ENCODE measurements around the gene VSTM2A. TPM values are rescaled to one million over a fixed set of nuclear protein-coding genes. Genes with fewer than 3 reads are reported as not detected.

VSTM2A gene
- total and polyA plus RNA-seq, 2 donors from 2014 or later = not detected

DNA sequence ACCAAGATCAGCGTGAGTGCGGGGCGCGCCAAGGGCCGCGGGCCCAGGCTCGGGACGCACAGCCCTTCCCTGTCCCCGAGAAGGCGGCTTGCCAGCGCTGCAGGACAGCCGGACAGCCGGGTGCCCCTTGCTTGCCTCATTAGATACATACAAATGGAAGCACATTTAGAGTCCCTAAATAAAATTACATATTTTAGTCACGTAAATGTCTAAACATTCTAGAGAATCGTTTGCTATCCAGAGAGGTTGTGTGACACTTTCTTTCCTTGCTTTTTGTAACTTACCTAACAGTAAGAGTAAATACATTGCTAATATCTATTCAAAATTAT, 4.8 kb downstream of the VSTM2A start:
- H3K9me3 ChIP-seq (ENCODE audit: control insufficient read depth in 2 of 3, insufficient read depth in 1 of 3, low read length in 3 of 3) = no peaks in the 10 kb centered on the region

DNA sequence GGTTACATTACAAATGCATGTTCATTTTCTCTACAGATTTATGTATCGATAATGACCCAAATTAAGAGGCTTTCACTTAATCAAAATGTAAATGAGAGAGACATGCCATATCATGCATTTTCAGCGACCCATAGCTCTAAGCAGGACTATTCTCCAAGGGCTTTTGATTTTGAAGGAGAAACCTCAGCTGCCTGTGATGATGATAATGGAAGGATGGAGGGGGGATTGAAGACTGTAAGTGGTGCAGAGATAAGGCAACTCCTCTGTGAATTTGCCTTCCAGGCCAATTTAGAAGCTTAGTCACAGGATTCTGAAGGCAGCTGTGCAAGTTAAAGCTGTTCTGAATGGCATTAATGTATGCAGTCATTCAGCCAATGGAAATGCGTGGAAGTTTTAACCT, 8.3 kb downstream of the VSTM2A start:
- no peak overlapping the region for H3K4me3 ChIP-seq (ENCODE audit: low read length in 3 of 3)
- intact Hi-C loops (cut with DNase I) = no loop called here
- TF ChIP-seq, protein P1, sequence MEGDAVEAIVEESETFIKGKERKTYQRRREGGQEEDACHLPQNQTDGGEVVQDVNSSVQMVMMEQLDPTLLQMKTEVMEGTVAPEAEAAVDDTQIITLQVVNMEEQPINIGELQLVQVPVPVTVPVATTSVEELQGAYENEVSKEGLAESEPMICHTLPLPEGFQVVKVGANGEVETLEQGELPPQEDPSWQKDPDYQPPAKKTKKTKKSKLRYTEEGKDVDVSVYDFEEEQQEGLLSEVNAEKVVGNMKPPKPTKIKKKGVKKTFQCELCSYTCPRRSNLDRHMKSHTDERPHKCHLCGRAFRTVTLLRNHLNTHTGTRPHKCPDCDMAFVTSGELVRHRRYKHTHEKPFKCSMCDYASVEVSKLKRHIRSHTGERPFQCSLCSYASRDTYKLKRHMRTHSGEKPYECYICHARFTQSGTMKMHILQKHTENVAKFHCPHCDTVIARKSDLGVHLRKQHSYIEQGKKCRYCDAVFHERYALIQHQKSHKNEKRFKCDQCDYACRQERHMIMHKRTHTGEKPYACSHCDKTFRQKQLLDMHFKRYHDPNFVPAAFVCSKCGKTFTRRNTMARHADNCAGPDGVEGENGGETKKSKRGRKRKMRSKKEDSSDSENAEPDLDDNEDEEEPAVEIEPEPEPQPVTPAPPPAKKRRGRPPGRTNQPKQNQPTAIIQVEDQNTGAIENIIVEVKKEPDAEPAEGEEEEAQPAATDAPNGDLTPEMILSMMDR (IDR thresholded peaks at IDR 0.05; ENCODE audit: borderline replicate concordance, extremely low read depth, insufficient read depth) = no peak
- FAIRE-seq = no peak
- peaks cover 5% of the 10 kb centered on the region for H3K27me3 ChIP-seq (ENCODE audit: control insufficient read depth, insufficient read depth, low read length)
- no peaks in the 10 kb centered on the region for H3K36me3 ChIP-seq (ENCODE audit: control insufficient read depth in 2 of 3, insufficient read depth in 3 of 3, low read length in 3 of 3)
- H3K9me3 ChIP-seq (ENCODE audit: control insufficient read depth in 2 of 3, insufficient read depth in 1 of 3, low read length in 3 of 3) = no peaks in the 10 kb centered on the region
- no peak for DNase-seq
- no peak overlapping the region for H3K27ac ChIP-seq (ENCODE audit: low read depth in 2 of 2, low read length in 2 of 2)
- no peak overlapping the region for H3K9ac ChIP-seq (ENCODE audit: low read length in 3 of 3)
- no peaks in the 10 kb centered on the region for H3K4me1 ChIP-seq (ENCODE audit: control insufficient read depth in 2 of 3, insufficient read depth in 2 of 3, low read depth in 1 of 3, low read length in 3 of 3)

More for the DNA sequence above, 4.8 kb downstream of the VSTM2A start:
- TF ChIP-seq, protein P1 (IDR thresholded peaks at IDR 0.05; ENCODE audit: borderline replicate concordance, extremely low read depth, insufficient read depth) = no peak
- Histone ChIP-seq H3K27ac (ENCODE audit: low read depth in 2 of 2, low read length in 2 of 2) (no peak overlapping the region), H3K9ac (ENCODE audit: low read length in 3 of 3) (no peak overlapping the region), H3K27me3 (ENCODE audit: control insufficient read depth, insufficient read depth, low read length) (peaks cover 11% of the 10 kb centered on the region), H3K36me3 (ENCODE audit: control insufficient read depth in 2 of 3, insufficient read depth in 3 of 3, low read length in 3 of 3) (no peaks in the 10 kb centered on the region), H3K4me3 (ENCODE audit: low read length in 3 of 3) (no peak overlapping the region), H3K4me1 (ENCODE audit: control insufficient read depth in 2 of 3, insufficient read depth in 2 of 3, low read depth in 1 of 3, low read length in 3 of 3) (no peaks in the 10 kb centered on the region)
- intact Hi-C loops (cut with DNase I) = no loop called here
- no peak for FAIRE-seq
- DNase-seq = no peak

GRCh38 chr7:54556121-54556520, 13.9 kb downstream of the VSTM2A start:
- FAIRE-seq (no peak), DNase-seq (no peak)
- no peak overlapping the region for H3K4me3 ChIP-seq (ENCODE audit: low read length in 3 of 3)
- H3K9me3 ChIP-seq (ENCODE audit: control insufficient read depth in 2 of 3, insufficient read depth in 1 of 3, low read length in 3 of 3) = no peaks in the 10 kb centered on the region
- intact Hi-C loops (cut with DNase I) = no loop called here
- no peaks in the 10 kb centered on the region for H3K27me3 ChIP-seq (ENCODE audit: control insufficient read depth, insufficient read depth, low read length)
- no peak overlapping the region for H3K9ac ChIP-seq (ENCODE audit: low read length in 3 of 3)
- H3K27ac ChIP-seq (ENCODE audit: low read depth in 2 of 2, low read length in 2 of 2) = no peak overlapping the region
- no peaks in the 10 kb centered on the region for H3K36me3 ChIP-seq (ENCODE audit: control insufficient read depth in 2 of 3, insufficient read depth in 3 of 3, low read length in 3 of 3)
- H3K4me1 ChIP-seq (ENCODE audit: control insufficient read depth in 2 of 3, insufficient read depth in 2 of 3, low read depth in 1 of 3, low read length in 3 of 3) = no peaks in the 10 kb centered on the region
- TF ChIP-seq, protein P1 (IDR thresholded peaks at IDR 0.05; ENCODE audit: borderline replicate concordance, extremely low read depth, insufficient read depth) = no peak

DNA sequence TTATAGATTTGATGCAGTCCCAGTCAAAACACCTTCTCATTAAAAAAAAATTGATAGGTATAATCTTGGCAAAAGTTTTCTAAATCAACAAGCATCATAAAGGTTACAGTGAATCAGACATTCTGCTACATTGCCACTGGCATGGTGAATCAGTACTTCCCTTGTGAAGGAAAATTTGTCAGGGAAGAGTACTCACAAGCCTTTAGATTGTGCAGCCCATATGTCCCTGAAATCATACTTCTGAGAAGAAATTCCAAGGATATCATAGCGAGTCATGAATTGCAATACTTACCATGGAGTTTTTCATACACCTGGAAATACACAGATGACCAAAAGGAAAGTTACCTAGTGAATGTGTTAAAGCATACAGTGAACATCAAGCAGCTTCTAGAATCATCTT, 17.2 kb downstream of the VSTM2A start:
- Histone ChIP-seq H3K36me3 (ENCODE audit: control insufficient read depth in 2 of 3, insufficient read depth in 3 of 3, low read length in 3 of 3) (no peaks in the 10 kb centered on the region), H3K27ac (ENCODE audit: low read depth in 2 of 2, low read length in 2 of 2) (no peak overlapping the region), H3K9me3 (ENCODE audit: control insufficient read depth in 2 of 3, insufficient read depth in 1 of 3, low read length in 3 of 3) (no peaks in the 10 kb centered on the region), H3K4me3 (ENCODE audit: low read length in 3 of 3) (no peak overlapping the region), H3K4me1 (ENCODE audit: control insufficient read depth in 2 of 3, insufficient read depth in 2 of 3, low read depth in 1 of 3, low read length in 3 of 3) (no peaks in the 10 kb centered on the region), H3K9ac (ENCODE audit: low read length in 3 of 3) (no peak overlapping the region), H3K27me3 (ENCODE audit: control insufficient read depth, insufficient read depth, low read length) (no peaks in the 10 kb centered on the region)
- TF ChIP-seq, protein P1 (IDR thresholded peaks at IDR 0.05; ENCODE audit: borderline replicate concordance, extremely low read depth, insufficient read depth) = no peak
- intact Hi-C loops (cut with DNase I) = no loop called here
- FAIRE-seq (no peak), DNase-seq (no peak)

All from kidney (tissue), 14 donors.